Lower leg skin (tissue), 3 donors: ENCODE measurements around the gene NDUFB8.

Experiments
- CTCF ChIP-seq, 3 donors: fragments of 450-650 bp; IDR thresholded peaks; one replicate each; pipeline ENCODE4 v1.5.1; 2016; ENCODE audit warnings: antibody characterized with exemption in 3 of 3, mild to moderate bottlenecking in 3 of 3, moderate library complexity in 2 of 3
- POLR2A ChIP-seq, 2 donors: fragments of 450-650 bp; IDR thresholded peaks; one replicate each; pipeline ENCODE4 v1.6.1; 2016 to 2017; ENCODE audit warnings: antibody characterized with exemption in 2 of 2, mild to moderate bottlenecking in 1 of 2, moderate library complexity in 1 of 2

DNA sequence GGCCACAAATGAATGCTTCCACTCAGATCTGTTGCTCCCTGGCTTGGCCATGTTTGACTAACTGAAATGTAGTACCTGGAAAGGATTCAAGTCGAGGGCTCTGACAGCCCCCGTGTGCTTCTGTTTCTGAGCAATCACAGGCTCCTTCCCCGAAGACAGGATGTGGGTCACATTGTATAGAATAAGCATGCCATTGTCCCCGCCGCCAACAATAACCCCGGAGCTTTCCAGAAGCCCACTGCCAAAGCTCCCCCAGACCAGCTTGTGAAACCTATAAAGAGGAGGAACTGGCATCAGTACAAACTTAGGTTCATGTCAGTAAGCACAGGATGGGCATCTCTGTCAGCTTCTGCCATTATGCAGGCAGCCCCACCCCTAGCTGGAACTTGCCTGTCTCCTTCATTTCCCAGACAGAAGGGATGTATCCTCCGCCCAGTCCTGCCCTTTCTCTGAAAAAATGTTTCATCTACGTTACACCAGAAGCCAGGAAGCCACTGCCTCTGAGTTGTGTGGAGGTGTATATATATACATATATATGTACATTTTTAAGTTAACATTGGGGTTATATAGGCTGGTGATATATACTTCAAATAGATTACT is 20.3 kb downstream of the NDUFB8 start:
- TF ChIP-seq POLR2A (IDR thresholded peaks at IDR 0.05) (no peak), CTCF (IDR thresholded peaks at IDR 0.05) (no peak)
